OCI-LY3 (cell line): ENCODE measurements around the gene HAX1.

Source experiments
- EZH2phosphoT487 ChIP-seq: fragments of 200-600 bp; shearing (Covaris generic); IDR thresholded peaks from 2 replicates; pipeline ENCODE4 v1.6.1; 2018; ENCODE audit warnings: antibody characterized with exemption, mixed run types, low read depth
- TF ChIP-seq, protein P1 (sequence below): fragments of 200-600, 300-600 bp; sonication (generic); IDR thresholded peaks from 2 replicates; pipeline ENCODE4 v1.5.1; 2014; ENCODE audit warnings: antibody characterized with exemption, low read length, low read depth

DNA sequence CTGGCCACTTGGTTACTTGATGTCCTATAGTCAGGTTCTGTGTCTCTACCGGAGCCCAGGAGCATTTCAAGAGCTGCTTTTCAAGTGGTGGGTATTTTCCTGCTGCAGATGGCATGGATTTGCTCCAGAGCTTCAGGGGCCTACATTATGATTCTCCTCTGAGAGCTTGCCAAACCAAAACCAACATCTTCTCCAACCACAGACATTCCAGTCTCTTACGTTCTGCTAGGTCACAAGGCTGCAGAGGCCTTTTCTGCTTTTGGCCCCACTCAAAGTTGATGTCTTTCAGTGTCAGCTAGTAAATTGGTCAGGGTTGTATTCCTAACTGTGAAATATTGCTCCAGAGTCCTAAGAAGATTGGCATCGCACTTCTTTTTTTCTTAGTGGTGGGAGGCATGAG, 33.7 kb downstream of the HAX1 start:
- TF ChIP-seq, protein P1, sequence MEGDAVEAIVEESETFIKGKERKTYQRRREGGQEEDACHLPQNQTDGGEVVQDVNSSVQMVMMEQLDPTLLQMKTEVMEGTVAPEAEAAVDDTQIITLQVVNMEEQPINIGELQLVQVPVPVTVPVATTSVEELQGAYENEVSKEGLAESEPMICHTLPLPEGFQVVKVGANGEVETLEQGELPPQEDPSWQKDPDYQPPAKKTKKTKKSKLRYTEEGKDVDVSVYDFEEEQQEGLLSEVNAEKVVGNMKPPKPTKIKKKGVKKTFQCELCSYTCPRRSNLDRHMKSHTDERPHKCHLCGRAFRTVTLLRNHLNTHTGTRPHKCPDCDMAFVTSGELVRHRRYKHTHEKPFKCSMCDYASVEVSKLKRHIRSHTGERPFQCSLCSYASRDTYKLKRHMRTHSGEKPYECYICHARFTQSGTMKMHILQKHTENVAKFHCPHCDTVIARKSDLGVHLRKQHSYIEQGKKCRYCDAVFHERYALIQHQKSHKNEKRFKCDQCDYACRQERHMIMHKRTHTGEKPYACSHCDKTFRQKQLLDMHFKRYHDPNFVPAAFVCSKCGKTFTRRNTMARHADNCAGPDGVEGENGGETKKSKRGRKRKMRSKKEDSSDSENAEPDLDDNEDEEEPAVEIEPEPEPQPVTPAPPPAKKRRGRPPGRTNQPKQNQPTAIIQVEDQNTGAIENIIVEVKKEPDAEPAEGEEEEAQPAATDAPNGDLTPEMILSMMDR = no peak
- TF ChIP-seq EZH2phosphoT487 = no peak
